Transverse colon (tissue), 4 donors: ENCODE results near the gene SLC24A3. TPM values are rescaled to one million over a fixed set of nuclear protein-coding genes. Genes with fewer than 3 reads are reported as not detected.

Experiments used
- DNase-seq: peaks from one replicate; pipeline ENCODE4 v3.0.0-alpha.2; 2019
- H3K27ac ChIP-seq, 4 donors: fragments of 200-600 bp; sonication (generic); 2 replicates each; pipeline ENCODE4 v1.5.1; 2016 to 2018; ENCODE audit warnings: inconsistent platforms in 4 of 4
- H3K27me3 ChIP-seq: fragments of 200-600 bp; sonication (generic); 2 replicates; pipeline ENCODE4 v1.5.1; 2017; ENCODE audit warnings: inconsistent platforms
- H3K36me3 ChIP-seq, 4 donors: fragments of 200-600 bp; sonication (generic); 2 replicates each; pipeline ENCODE4 v1.5.1; 2017 to 2019; ENCODE audit warnings: inconsistent platforms in 4 of 4
- H3K4me1 ChIP-seq, 4 donors: fragments of 200-600 bp; sonication (generic); 2 replicates each; pipeline ENCODE4 v1.5.1; 2017 to 2020; ENCODE audit warnings: inconsistent platforms in 4 of 4
- H3K4me3 ChIP-seq, 4 donors: fragments of 200-600 bp; sonication (generic); 1 replicate in 1 of 4; 2 replicates in 3 of 4; pipeline versions ENCODE4 v1.5.1 to v1.6.1; 2017 to 2019; ENCODE audit warnings: inconsistent platforms in 4 of 4
- H3K9me3 ChIP-seq, 2 donors: fragments of 200-600 bp; sonication (generic); 2 replicates each; pipeline ENCODE4 v1.5.1; 2017 to 2019; ENCODE audit warnings: inconsistent platforms in 2 of 2
- CTCF ChIP-seq, 5 experiments: fragments of 200-600 bp in 3 of 5; fragments of 450-650 bp in 2 of 5; sonication (generic) in 3 of 5; IDR thresholded peaks; 1 replicate in 2 of 5; 2 replicates in 3 of 5; pipeline ENCODE4 v1.5.1; 2016 to 2017; ENCODE audit warnings: antibody characterized with exemption in 5 of 5, inconsistent platforms in 3 of 5, mild to moderate bottlenecking in 2 of 5, moderate library complexity in 1 of 5
- EP300 ChIP-seq: sonication (generic); formaldehyde crosslinking; IDR thresholded peaks from one replicate; pipeline ENCODE4 v1.6.1; 2017; ENCODE audit warnings: antibody characterized with exemption, low read depth
- POLR2A ChIP-seq: fragments of 450-650 bp; IDR thresholded peaks from one replicate; pipeline ENCODE4 v1.6.1; 2016; ENCODE audit warnings: antibody characterized with exemption, mild to moderate bottlenecking, moderate library complexity
- POLR2AphosphoS5 ChIP-seq, 3 donors: sonication (generic); formaldehyde crosslinking; IDR thresholded peaks; one replicate each; pipeline ENCODE4 v1.6.1; 2016; ENCODE audit warnings: antibody characterized with exemption in 3 of 3
- WGBS, 2 donors: methylation state at CpG; one replicate each; pipeline ENCODE4 v1.1.5; 2018; ENCODE audit warnings: low coverage in 1 of 2; 5-methylcytosine and 5-hydroxymethylcytosine counted together
- in situ Hi-C, 4 donors: fragments of 200-750 bp; cut with MboI; loops; one replicate each; pipeline versions ENCODE4 v1.15.0 to v1.15.1; 2017; ENCODE audit warnings: low sequenced_read_pairs in 3 of 4, low pct_ligation_motif_present in 1 of 4, low pct_unique_long_range_greater_than_20kb in 1 of 4
- intact Hi-C: fragments of 100-400 bp; cut with DNase I; formaldehyde crosslinking; loops from one replicate; pipeline ENCODE4 v1.15.1; 2023; ENCODE audit warnings: low total_unique reads
- total RNA-seq, 4 donors: library from RNA; depleted of rRNA; stranded (reverse); fragments of >200 nt; gene quantifications; one replicate each; pipeline ENCODE4 v1.1.0, GENCODE V29; 2016

The SLC24A3 gene
- total RNA-seq, 4 donors from 2014 or later, result 4.4 to 6.7 (median 4.6) TPM

GRCh38 chr20:19609642-19610223 lies 397.3 kb downstream of the SLC24A3 start:
- no peak for DNase-seq
- Histone ChIP-seq H3K9me3 (no peaks in the 10 kb centered on the region), H3K4me1 (no peaks in the 10 kb centered on the region), H3K27ac (no peak overlapping the region), H3K4me3 (no peak overlapping the region), H3K36me3 (no peaks in the 10 kb centered on the region), H3K27me3 (no peaks in the 10 kb centered on the region)
- intact Hi-C loops (no loop called here), in situ Hi-C loops (no loop called here)
- 32 to 38% methylated on average over 2 of the region's 2 CpGs for WGBS, 2 donors
- no peak for TF ChIP-seq EP300

GRCh38 chr20:19615629-19616028 lies 403.2 kb downstream of the SLC24A3 start:
- Histone ChIP-seq H3K27ac (no peak overlapping the region), H3K36me3 (no peaks in the 10 kb centered on the region), H3K27me3 (no peaks in the 10 kb centered on the region), H3K9me3 (no peaks in the 10 kb centered on the region), H3K4me1 (no peaks in the 10 kb centered on the region), H3K4me3 (no peak overlapping the region)
- no peak for TF ChIP-seq EP300
- TF ChIP-seq POLR2A, result no peak
- TF ChIP-seq POLR2AphosphoS5 (IDR thresholded peaks at IDR 0.05), result no peak
- TF ChIP-seq CTCF (IDR thresholded peaks at IDR 0.05), result no peak
- in situ Hi-C loops (no loop called here), intact Hi-C loops (no loop called here)
- no peak for DNase-seq

- Histone ChIP-seq H3K36me3 (no peaks in the 10 kb centered on the region), H3K4me3 (no peak overlapping the region), H3K27me3 (no peaks in the 10 kb centered on the region), H3K4me1 (no peaks in the 10 kb centered on the region), H3K27ac (no peak overlapping the region), H3K9me3 (no peaks in the 10 kb centered on the region)
- no peak for DNase-seq
- in situ Hi-C loops, result no loop called here
- intact Hi-C loops, result no loop called here
- 69% methylated on average over 2 of the region's 2 CpGs; no CpG with 5 or more reads in 1 of the 2 donors for WGBS, 2 donors
- TF ChIP-seq POLR2AphosphoS5 (IDR thresholded peaks at IDR 0.05) (no peak), EP300 (no peak), POLR2A (no peak), CTCF (IDR thresholded peaks at IDR 0.05) (no peak)
Measured at GRCh38 chr20:19616081-19616480, 403.6 kb downstream of the SLC24A3 start.

GRCh38 chr20:19616620-19617019 lies 404.2 kb downstream of the SLC24A3 start:
- H3K27me3 ChIP-seq, result no peaks in the 10 kb centered on the region
- H3K4me3 ChIP-seq, result no peak overlapping the region
- intact Hi-C loops (no loop called here), in situ Hi-C loops (no loop called here)
- DNase-seq, result no peak
- H3K36me3 ChIP-seq, result no peaks in the 10 kb centered on the region
- WGBS, 2 donors, result 78% methylated on average over 4 of the region's 4 CpGs; no CpG with 5 or more reads in 1 of the 2 donors
- H3K4me1 ChIP-seq, result no peaks in the 10 kb centered on the region
- no peak overlapping the region for H3K27ac ChIP-seq
- H3K9me3 ChIP-seq, result no peaks in the 10 kb centered on the region
- TF ChIP-seq CTCF (IDR thresholded peaks at IDR 0.05), result no peak
- TF ChIP-seq EP300, result no peak
- no peak for TF ChIP-seq POLR2A
- TF ChIP-seq POLR2AphosphoS5 (IDR thresholded peaks at IDR 0.05), result no peak

- Histone ChIP-seq H3K27ac (no peak overlapping the region), H3K36me3 (no peaks in the 10 kb centered on the region), H3K9me3 (no peaks in the 10 kb centered on the region), H3K27me3 (no peaks in the 10 kb centered on the region), H3K4me3 (no peak overlapping the region), H3K4me1 (no peaks in the 10 kb centered on the region)
- DNase-seq, result no peak
- in situ Hi-C loops (no loop called here), intact Hi-C loops (no loop called here)
- TF ChIP-seq EP300 (no peak), POLR2A (no peak), POLR2AphosphoS5 (IDR thresholded peaks at IDR 0.05) (no peak), CTCF (IDR thresholded peaks at IDR 0.05) (no peak)
- WGBS, 2 donors, result 83 to 90% methylated on average over 1 to 5 of the region's 5 CpGs
Measured at GRCh38 chr20:19617256-19617655, 404.8 kb downstream of the SLC24A3 start.
